ENCODE results near the gene OSBP2.
"Not testable (repeated sequence)": the region's sequence is repeated elsewhere in the genome, so short reads cannot be mapped to it uniquely, and the experiment has no call there.

OSBP2 gene

DNA sequence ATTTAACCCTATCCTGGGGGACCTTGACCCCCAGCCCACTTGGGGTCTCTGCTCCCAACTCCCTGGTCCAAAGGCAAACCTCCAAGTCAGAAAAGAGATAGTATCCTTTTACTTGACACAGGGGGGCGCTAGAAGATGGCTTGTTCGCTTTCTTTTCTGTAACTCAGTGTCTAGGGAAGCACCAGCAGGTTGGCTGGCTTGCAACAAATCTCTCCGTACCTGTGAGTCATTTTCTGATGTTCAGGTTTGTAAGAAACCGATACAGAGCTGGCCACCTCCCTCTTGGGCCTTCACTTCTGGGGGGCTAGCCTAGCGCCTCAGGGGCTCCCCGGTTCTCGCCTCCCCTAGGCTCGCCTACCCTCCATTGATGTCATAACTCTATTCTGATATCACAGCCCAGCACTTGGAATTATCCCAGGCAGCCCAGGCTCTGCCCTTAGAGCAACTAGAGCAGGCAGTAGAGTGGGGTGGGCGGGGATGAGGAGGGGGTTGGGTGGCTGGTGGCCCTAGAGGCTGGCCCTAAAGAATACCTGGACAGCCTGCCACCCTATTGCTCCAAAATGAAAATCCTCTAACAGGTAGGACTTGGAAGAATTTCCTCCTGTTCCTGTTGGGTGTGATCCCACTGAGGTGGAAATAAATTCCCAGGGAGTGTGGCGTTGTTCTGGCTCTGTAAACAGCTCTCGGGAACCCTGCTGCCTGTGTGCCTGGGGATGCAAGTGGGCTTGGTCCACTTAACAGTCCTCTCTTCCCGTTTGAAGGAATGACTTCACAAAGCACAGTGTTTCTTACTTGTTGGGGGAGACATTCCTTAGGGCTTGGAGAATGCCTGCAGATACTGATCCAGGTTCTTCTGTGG, 69.4 kb downstream of the OSBP2 start:
- peak; percentile 88 for DNase-seq (ENCODE audit: low read depth, low spot score)

GRCh38 chr22:30767661-30768060, 73.0 kb downstream of the OSBP2 start:
- DNase-seq (ENCODE audit: low read depth, low spot score) = no peak

DNA sequence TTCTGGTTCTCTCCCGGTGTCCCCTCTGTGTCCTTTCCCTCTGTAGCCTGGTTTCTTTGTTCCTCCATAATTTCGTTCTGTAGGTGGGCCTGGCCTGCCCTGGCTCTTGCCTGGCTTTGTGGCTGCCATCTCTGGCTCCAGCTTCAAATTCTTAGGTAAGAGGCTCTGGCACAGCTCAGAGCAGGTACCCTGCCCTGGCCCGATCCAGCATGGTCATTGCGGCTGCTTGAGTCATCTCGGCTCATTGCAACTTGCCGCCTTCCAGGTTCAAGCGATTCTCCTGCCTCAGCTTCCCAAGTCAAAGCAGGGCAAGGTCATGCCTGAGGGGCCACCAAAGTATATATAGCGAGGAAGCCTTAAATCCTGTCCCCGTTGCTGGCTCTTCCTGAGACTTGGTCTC, 76.0 kb downstream of the OSBP2 start:
- DNase-seq (ENCODE audit: low read depth, low spot score) = no peak

- no peak for DNase-seq (ENCODE audit: low read depth, low spot score)
These were observed 79.2 kb downstream of the OSBP2 start for GRCh38 chr22:30773919-30774318.

DNA sequence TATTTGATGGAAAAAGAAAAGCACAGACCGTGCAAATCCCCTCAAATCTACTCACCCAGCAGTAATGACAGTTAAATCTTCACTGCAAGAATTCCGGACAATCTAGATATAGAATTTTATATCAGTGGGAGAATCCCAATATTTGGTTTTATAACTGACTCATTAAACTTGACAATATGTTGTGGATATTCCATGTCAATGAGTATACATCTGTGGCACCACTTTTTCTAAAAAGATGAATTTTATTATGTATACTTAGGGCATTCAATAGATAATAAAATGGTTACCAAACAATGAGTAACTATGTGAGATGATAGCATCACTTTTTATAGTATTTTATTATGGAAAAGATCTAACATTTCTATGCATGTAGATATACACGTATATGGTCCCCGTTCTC, 79.9 kb downstream of the OSBP2 start:
- DNase-seq (ENCODE audit: low read depth, low spot score) = no peak

- DNase-seq (ENCODE audit: low read depth, low spot score) = no peak
These were observed 81.8 kb downstream of the OSBP2 start for GRCh38 chr22:30776476-30776875.

DNA sequence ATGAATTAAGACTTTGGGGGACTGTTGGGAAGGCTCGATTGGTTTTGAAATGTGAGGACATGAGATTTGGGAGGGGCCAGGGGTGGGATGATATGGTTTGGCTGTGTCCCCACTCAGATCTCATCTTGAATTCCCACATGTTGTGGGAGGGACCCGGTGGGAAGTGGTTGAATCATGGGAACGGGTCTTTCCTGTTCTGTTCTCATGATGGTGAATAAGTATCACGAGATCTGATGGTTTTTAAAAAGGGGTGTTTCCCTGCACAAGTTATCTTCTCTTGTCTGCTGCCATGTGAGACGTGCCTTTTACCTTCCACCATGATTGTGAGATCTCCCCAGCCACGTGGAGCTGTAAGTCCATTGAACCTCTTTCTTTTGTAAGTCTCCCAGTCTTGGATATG, 82.5 kb downstream of the OSBP2 start:
- DNase-seq (ENCODE audit: low read depth, low spot score) = not testable (repeated sequence)

DNA sequence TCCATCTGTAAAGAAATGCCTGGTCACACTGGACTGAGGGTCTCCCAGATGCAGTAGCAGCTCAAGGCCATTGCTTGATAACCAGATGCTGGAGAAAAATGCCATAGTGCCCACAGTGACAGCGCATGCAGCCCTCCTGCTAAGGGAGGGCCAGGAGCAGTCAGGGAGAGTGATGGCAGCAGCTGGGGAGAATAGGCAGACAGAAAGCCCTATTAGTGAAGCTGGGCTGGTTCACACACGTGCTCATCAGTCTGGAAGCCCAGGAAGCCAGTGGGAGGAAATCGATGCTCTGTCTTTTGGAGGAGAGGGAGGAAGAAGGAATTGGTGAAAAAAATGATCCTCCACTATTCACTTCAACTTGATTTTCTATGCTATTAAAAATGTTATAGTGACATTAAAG, 82.9 kb downstream of the OSBP2 start:
- no peak for DNase-seq (ENCODE audit: low read depth, low spot score)

- DNase-seq (ENCODE audit: low read depth, low spot score) = no peak
These were observed 83.6 kb downstream of the OSBP2 start for GRCh38 chr22:30778261-30778660.

DNA sequence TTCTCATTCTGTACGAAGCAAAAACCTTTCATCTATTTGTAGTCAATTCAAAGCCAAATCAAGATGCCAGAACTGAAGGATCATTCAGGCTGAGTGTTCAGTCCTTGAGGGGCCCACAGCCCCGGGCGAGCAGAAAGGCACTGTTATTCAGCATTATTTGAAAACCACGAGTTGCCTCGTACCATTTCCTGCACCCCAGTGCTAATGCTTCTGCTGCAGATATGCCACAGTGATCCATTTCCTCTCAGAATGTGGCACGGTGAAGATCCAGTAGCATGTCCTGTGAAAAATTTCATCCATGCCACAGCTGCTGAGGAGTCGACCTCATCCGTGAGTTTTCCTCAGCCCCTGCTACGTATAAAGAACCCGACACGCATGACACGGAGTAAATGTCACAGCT, 85.4 kb downstream of the OSBP2 start:
- no peak for DNase-seq (ENCODE audit: low read depth, low spot score)

DNA sequence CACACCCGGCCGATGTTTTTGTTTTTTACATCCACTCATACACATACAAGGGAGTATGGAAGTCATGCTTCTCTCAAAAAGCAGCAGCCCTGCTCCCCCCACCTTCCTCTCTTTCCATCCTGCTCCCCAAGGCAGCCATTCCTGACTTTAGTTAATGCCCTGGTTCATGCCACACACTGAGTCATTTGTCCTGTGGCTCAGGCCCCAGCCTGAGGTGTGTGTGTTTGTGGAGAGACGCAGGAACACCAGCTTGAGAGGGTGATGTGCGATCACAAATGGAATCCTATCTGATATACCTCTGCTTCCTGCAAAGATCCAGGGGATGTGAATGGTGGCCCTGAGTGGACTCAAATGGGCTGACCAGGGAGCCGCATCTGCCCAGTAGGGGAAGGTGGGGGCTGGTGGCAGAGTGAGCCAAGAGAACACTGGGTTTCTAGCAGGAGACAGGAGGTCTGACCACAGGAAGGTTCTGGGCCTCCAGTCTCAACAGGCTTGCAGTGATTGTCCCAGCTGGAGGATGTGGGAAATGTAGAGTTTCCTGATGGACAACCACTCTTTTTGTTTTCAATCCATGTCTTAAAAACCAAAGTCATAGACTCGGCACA, 86.7 kb downstream of the OSBP2 start:
- peak; percentile 68 for DNase-seq (ENCODE audit: low read depth, low spot score)

DNA sequence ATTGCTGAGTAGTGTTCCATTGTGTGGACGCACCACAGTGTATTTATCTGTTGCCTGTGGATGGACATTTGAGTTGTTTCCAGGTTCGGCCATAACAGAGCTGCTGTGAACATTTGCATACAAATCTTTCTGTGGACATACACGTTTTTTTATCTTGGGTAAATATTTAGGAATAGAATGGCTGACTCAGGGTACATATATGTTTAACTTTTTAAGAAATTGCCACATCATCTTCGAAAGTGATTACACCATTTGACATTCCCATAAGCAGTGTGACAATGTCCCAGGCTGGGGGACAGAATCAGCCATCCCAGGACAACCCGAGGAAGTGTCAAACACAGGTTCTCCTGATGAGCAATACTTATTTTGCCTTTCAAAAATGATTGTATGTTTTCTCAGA, 87.9 kb downstream of the OSBP2 start:
- no peak for DNase-seq (ENCODE audit: low read depth, low spot score)

DNA sequence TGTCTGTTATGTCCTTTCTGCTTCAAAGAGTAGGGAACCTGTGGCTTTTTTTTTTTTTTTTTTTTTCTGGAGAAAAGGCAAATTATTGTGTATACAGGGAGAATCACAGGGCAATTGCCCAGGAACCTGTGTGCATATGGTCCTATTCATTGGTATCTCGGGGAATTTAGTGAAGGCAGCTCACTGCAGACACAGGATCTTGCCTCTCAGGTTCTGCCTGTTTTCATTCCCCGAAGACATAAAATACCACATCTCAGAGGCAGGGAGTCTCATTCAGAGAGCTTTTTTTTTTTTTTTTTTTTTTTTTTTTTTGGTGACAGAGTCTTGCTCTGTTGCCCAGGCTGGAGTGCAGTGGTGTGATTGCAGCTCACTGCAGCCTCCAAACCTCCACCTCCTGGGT, 88.3 kb downstream of the OSBP2 start:
- no peak for DNase-seq (ENCODE audit: low read depth, low spot score)

GRCh38 chr22:30785527-30785926, 90.9 kb downstream of the OSBP2 start:
- no peak for DNase-seq (ENCODE audit: low read depth, low spot score)

GRCh38 chr22:30790366-30790765, 95.7 kb downstream of the OSBP2 start:
- no peak for DNase-seq (ENCODE audit: low read depth, low spot score)

- DNase-seq (ENCODE audit: low read depth, low spot score) = no peak
These were observed 97.8 kb downstream of the OSBP2 start for GRCh38 chr22:30792456-30792855.

GRCh38 chr22:30795118-30795517, 100.4 kb downstream of the OSBP2 start:
- DNase-seq (ENCODE audit: low read depth, low spot score) = no peak

GRCh38 chr22:30801695-30802094, 107.0 kb downstream of the OSBP2 start:
- DNase-seq (ENCODE audit: low read depth, low spot score) = no peak

DNA sequence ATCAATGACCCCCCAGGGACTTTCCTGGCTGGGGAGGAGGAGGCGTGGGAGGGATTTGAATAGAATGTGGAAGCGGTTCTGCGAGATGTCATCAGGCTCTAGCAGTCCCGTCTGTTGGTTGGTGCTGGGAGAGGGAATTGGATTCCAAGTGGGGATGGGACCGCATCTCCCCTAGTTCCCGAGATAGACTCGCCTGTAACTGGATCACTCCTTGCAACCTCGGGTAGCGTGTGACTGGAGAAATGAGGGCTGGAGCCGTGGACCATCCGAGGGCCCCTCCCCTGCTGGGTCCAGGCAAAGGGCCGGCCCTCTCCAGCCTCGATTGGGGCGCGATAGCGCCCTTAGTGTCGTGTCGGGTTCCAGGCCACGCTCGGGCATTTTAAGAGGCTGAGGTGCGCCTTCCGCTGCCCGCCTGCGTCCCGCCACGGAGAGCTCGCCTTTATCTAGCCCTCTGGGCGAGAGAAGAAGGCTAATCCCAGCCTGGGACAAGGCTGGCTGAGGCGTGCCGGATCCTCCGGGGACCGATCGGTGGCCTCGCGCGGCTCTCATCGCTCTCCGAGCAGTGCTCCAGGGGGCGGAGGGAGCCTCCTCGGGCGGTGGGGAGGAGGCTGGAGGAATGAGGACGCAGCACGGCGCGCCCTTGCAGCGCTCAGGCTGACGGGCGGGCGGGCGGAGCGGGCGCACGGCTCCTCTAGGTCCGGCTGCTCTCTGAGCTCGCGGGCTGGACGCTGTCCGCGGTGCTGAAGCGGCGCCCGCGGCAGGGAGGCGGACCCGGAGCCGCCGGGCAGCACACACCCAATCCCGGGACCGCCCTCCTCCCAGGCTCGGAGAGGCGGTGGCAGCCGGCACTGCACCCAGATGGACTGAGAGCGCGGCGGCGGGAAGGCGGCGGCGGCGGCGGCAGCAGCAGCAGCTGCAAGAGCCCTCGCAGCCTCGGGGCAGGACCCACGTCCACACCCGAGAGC, 107.8 kb downstream of the OSBP2 start:
- peak; percentile 99 for DNase-seq (ENCODE audit: low read depth, low spot score)

DNA sequence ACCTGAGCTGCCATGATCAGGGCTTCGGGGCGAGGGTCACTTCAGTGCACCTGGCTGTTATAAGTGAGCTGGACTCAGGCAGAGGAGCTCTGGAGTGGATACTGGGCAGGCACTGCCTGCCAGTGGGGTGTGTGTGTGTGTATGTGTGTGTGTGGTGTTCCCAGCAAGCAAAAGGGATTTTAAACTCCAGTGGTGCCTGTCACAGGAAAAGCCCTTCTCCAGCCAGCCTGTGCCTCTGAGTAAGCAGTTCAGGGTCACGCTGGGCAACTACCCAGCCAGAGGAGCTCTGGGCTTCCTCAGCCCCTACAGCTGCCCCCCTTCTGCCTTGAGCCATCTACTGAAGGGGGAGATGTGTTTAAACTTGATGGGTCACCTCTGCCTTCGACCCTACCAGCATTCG, 109.0 kb downstream of the OSBP2 start:
- no peak for DNase-seq (ENCODE audit: low read depth, low spot score)

DNA sequence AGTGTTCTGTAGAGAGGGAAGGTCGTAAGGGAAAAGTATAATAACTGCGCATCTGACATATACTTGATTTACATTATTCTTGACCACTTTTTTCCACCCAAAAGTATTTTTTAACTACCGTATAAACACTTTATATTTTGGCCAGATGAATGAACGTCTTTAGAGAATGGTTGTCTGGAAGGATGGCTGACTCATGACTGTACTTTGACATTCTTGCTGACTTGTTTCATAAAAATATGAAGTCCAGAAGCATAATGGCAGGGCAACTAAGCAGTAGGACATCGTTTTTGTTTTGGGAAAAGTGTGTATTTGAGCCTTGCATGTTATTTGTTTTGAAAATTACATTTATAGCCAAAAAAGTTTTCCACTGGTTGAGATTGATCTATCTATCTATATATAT, 110.0 kb downstream of the OSBP2 start:
- no peak for DNase-seq (ENCODE audit: low read depth, low spot score)

DNA sequence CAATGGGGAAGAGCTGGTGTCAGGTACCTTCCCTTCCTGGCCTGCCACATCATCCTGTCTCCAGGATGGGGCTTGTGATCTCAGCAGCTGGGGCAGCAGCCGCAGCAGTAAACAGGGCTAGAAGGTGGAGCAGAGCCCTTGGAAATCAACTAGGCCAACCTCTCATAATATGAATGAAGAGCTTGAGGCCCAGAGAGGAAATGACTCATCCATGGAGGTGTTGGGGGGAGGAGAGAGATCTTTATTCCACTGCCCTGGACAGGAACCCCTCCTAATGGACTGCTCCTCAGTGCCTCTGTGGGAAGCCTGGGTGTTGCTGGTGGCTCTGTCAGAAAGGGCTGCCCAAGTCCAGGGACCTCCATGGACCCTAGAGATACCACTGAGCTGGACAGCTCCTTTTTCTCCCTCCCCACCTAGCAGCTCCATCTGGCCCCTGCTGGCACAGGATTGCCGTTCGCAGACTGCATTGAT, 111.8 kb downstream of the OSBP2 start:
- DNase-seq (ENCODE audit: low read depth, low spot score) = peak; percentile 55
